Mesendoderm (in vitro differentiated cells): ENCODE results near the gene KNSTRN.

Experiments used
- DNase-seq: peaks from one replicate; pipeline ENCODE4 v3.0.0; 2013
- H2AK5ac ChIP-seq: 2 replicates; pipeline ENCODE4 v1.6.1; 2013; ENCODE audit warnings: low read length, inconsistent platforms
- H2BK120ac ChIP-seq: 2 replicates; pipeline ENCODE4 v1.6.1; 2013; ENCODE audit warnings: low read depth, mild to moderate bottlenecking, low read length, moderate library complexity, mixed read lengths
- H2BK15ac ChIP-seq: replicated peaks from 2 replicates; pipeline ENCODE4 v1.6.1; 2013; ENCODE audit warnings: low read depth, mild to moderate bottlenecking, moderate library complexity
- H2BK5ac ChIP-seq: 2 replicates; pipeline ENCODE4 v1.6.1; 2013; ENCODE audit warnings: low read length, inconsistent platforms
- H3K18ac ChIP-seq: 2 replicates; pipeline ENCODE4 v1.6.1; 2013; ENCODE audit warnings: mild to moderate bottlenecking, low read length, mixed read lengths
- H3K23ac ChIP-seq: one replicate; pipeline ENCODE4 v1.6.1; 2013; ENCODE audit warnings: low read length
- H3K27ac ChIP-seq: 2 replicates; pipeline ENCODE4 v1.5.1; 2013; ENCODE audit warnings: low read depth, mild to moderate bottlenecking, inconsistent platforms, low read length, moderate library complexity
- H3K27me3 ChIP-seq: 2 replicates; pipeline ENCODE4 v1.6.1; 2013; ENCODE audit warnings: low read length, control low read depth, mild to moderate bottlenecking, inconsistent platforms; ENCODE audit not compliant: insufficient read depth, poor library complexity
- H3K36me3 ChIP-seq: 2 replicates; pipeline ENCODE4 v1.6.1; 2013; ENCODE audit warnings: low read length, inconsistent platforms; ENCODE audit not compliant: control insufficient read depth, insufficient read depth
- H3K4ac ChIP-seq: one replicate; pipeline ENCODE4 v1.6.1; 2013; ENCODE audit warnings: low read depth, mild to moderate bottlenecking, low read length, moderate library complexity
- H3K4me1 ChIP-seq: 2 replicates; pipeline ENCODE4 v1.6.1; 2013; ENCODE audit warnings: low read depth, low read length, inconsistent platforms; ENCODE audit not compliant: control insufficient read depth
- H3K4me2 ChIP-seq: 2 replicates; pipeline ENCODE4 v1.6.1; 2013; ENCODE audit warnings: low read length
- H3K4me3 ChIP-seq: 2 replicates; pipeline ENCODE4 v1.5.1; 2013; ENCODE audit warnings: mild to moderate bottlenecking, low read length
- H3K56ac ChIP-seq: one replicate; pipeline ENCODE4 v1.6.1; 2013; ENCODE audit warnings: low read length
- H3K79me1 ChIP-seq: 2 replicates; pipeline ENCODE4 v1.6.1; 2013; ENCODE audit warnings: low read length, inconsistent platforms
- H3K79me2 ChIP-seq: 2 replicates; pipeline ENCODE4 v1.6.1; 2013; ENCODE audit warnings: mild to moderate bottlenecking, low read length; ENCODE audit not compliant: control insufficient read depth, insufficient read depth
- H3K9ac ChIP-seq: 2 replicates; pipeline ENCODE4 v1.6.1; 2013; ENCODE audit warnings: low read length, inconsistent platforms
- H4K5ac ChIP-seq: one replicate; pipeline ENCODE4 v1.6.1; 2013; ENCODE audit warnings: low read length
- H4K8ac ChIP-seq: one replicate; pipeline ENCODE4 v1.6.1; 2013; ENCODE audit warnings: low read depth, mild to moderate bottlenecking, control low read depth, low read length, moderate library complexity
- WGBS: extraction: QIAGEN DNeasy Blood & Tissue Kit; methylation state at CpG from one replicate; pipeline ENCODE4 v1.1.7; 2013; ENCODE audit warnings: low lambda C conversion rate, missing lambda C conversion rate; ENCODE audit not compliant: insufficient coverage; ENCODE audit errors: extremely low coverage; 5-methylcytosine and 5-hydroxymethylcytosine counted together

Gene KNSTRN

DNA sequence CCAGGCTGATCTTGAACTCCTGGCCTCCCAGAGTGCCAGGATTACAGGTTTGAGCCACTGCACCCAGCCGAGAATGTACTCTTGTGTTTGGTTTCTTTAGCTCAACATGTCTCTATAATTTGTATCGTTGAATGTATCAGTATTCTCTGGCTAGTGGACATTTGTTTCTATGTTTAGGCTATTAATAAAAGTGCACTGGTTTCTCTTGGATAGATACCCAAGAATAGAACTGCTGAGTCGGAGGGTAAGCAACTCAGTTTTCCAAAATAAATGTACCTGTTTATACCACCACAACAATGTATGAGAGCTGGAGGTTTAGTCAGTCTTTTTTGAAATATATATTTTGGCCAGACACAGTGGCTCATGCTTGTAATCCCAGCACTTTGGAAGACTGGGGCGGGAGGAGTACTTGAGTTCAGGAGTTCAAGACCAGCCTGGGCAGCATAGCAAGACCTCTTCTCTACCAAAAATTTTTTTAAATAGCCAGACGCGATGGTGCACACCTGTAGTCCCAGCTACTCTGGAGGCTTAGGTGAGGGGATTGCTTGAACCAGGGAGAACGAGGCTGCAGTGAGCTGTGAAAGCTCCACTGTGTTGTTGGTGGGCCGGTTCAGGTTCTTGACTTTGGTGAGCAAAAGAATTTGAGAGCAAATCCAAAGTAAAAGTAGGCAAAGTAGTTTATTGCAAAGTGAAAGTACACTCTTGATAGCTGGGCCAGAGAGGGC, 15.3 kb downstream of the KNSTRN start:
- no peak overlapping the region for H3K18ac ChIP-seq
- no peak overlapping the region for H3K4me2 ChIP-seq
- no peaks in the 10 kb centered on the region for H3K79me2 ChIP-seq
- no peak overlapping the region for H2BK15ac ChIP-seq
- WGBS = no CpG with 5 or more reads among the region's 8 CpGs
- peaks cover 6% of the 10 kb centered on the region for H3K36me3 ChIP-seq
- H3K23ac ChIP-seq = no peak overlapping the region
- no peak overlapping the region for H2AK5ac ChIP-seq
- no peak overlapping the region for H4K8ac ChIP-seq
- no peak overlapping the region for H3K4ac ChIP-seq
- H3K9ac ChIP-seq = no peak overlapping the region
- no peak overlapping the region for H3K27ac ChIP-seq
- DNase-seq = no peak
- H3K56ac ChIP-seq = no peak overlapping the region
- H3K79me1 ChIP-seq = no peaks in the 10 kb centered on the region
- H2BK5ac ChIP-seq = no peak overlapping the region
- H4K5ac ChIP-seq = no peak overlapping the region
- no peak overlapping the region for H2BK120ac ChIP-seq
- no peak overlapping the region for H3K4me3 ChIP-seq
- no peaks in the 10 kb centered on the region for H3K4me1 ChIP-seq
- no peaks in the 10 kb centered on the region for H3K27me3 ChIP-seq

DNA sequence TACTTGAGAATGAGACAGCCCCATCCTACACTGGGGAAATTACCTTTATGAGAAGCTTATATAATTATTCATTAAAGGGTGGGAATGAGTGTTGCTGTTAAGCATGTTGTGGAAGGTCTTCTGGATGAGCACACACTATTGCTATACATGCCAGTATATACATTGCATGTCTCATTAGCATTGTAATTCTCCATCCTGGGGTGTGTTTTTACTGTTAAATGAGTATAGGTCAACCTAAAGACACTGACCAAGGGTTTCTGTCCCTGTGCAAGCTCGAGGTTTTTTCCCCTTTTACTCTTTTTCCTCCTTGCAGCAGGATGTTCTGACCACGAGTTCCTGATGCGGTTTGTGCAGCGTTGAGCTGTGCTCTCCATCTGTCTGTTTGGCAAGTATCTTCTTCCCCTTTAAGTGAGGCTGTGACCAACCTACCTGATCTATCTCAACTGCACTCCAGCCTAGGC, 15.9 kb downstream of the KNSTRN start:
- H3K27ac ChIP-seq = no peak overlapping the region
- no CpG with 5 or more reads among the region's 4 CpGs for WGBS
- no peak overlapping the region for H2BK15ac ChIP-seq
- no peaks in the 10 kb centered on the region for H3K79me2 ChIP-seq
- no peak overlapping the region for H2AK5ac ChIP-seq
- H3K23ac ChIP-seq = no peak overlapping the region
- no peak overlapping the region for H3K4me2 ChIP-seq
- H2BK5ac ChIP-seq = no peak overlapping the region
- DNase-seq = no peak
- no peak overlapping the region for H3K56ac ChIP-seq
- peaks cover 4% of the 10 kb centered on the region for H3K36me3 ChIP-seq
- no peak overlapping the region for H2BK120ac ChIP-seq
- H3K18ac ChIP-seq = no peak overlapping the region
- no peaks in the 10 kb centered on the region for H3K4me1 ChIP-seq
- no peak overlapping the region for H3K4me3 ChIP-seq
- H3K9ac ChIP-seq = no peak overlapping the region
- no peak overlapping the region for H4K5ac ChIP-seq
- H3K27me3 ChIP-seq = no peaks in the 10 kb centered on the region
- H3K4ac ChIP-seq = no peak overlapping the region
- no peak overlapping the region for H4K8ac ChIP-seq
- no peaks in the 10 kb centered on the region for H3K79me1 ChIP-seq

DNA sequence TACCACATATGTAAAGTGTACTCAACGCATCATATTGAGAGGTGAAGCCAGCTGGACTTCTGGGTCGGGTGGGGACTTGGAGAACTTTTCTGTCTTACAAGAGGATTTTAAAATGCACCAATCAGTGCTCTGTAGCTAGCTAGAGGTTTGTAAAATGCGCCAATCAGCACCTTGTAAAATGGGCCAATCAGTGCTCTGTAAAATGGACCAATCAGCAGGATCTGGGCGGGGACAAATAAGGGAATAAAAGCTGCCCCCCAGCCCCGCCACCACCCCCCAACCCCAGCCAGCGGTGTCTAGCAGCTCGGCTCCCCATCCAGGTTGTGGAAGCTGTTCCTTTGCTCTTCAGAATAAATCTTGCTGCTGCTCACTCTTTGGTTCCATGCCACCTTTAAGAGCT, 16.8 kb downstream of the KNSTRN start:
- no peak overlapping the region for H3K9ac ChIP-seq
- no peak overlapping the region for H4K5ac ChIP-seq
- H3K18ac ChIP-seq = no peak overlapping the region
- H3K27me3 ChIP-seq = no peaks in the 10 kb centered on the region
- no peak overlapping the region for H3K27ac ChIP-seq
- no peaks in the 10 kb centered on the region for H3K36me3 ChIP-seq
- H3K4me3 ChIP-seq = no peak overlapping the region
- no peaks in the 10 kb centered on the region for H3K79me1 ChIP-seq
- H3K23ac ChIP-seq = no peak overlapping the region
- DNase-seq = no peak
- no peak overlapping the region for H3K56ac ChIP-seq
- H2BK5ac ChIP-seq = no peak overlapping the region
- H2BK15ac ChIP-seq = no peak overlapping the region
- no peaks in the 10 kb centered on the region for H3K79me2 ChIP-seq
- H3K4me2 ChIP-seq = no peak overlapping the region
- H4K8ac ChIP-seq = no peak overlapping the region
- no CpG with 5 or more reads among the region's 7 CpGs for WGBS
- no peak overlapping the region for H2BK120ac ChIP-seq
- no peak overlapping the region for H3K4ac ChIP-seq
- H3K4me1 ChIP-seq = no peaks in the 10 kb centered on the region
- H2AK5ac ChIP-seq = no peak overlapping the region

DNA sequence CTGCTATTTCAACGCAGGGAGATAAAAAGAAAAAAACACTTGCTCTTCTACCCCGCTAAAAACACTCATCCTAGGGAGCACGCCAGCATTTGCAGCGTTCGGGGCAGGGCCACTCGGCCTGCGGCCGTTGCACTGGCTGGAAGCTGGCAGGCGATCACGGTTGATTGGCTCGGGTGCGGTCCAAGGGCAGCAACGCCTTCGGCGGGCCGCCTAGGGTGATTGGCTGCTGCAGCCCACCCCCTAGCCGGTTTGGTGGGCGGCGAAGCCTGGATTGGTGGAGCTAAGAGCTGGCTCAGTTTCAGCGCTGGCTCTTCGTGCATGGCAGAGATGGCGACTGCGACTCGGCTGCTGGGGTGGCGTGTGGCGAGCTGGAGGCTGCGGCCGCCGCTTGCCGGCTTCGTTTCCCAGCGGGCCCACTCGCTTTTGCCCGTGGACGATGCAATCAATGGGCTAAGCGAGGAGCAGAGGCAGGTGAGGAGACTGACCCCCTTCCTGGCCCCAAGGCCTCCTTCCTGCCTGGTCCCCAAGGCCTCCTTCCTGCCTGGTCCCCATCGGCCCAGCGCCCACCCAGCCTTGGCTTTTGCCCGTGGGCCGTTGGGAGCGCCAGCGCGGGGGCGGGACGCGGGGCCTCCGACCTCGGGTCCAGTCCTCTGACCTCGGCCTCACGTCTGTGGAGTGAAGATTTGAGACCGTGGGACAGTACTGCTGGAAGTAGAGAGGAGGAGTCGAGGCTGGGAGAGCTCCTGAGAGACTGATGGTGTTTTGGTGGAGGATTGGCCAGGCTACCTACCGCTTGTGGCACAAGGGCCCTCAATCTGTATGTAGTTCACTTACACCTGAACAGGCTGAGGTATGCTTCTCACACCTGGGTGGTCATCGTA, 23.2 kb downstream of the KNSTRN start, which contains the start of gene IVD:
IVD (plus strand) TSS at position 295 of the 881 bp plus-strand sequence; CDS start at position 328, 33 bp downstream.
- H4K5ac ChIP-seq = no peak within 1 kb of the TSS
- H3K27me3 ChIP-seq = no peaks in the 10 kb centered on the region
- peak within 1 kb of the TSS; percentile 92 for H3K56ac ChIP-seq
- H3K36me3 ChIP-seq = peaks cover 4% of the 10 kb centered on the region
- peak within 1 kb of the TSS; percentile 95 for H3K4me2 ChIP-seq
- no peak within 1 kb of the TSS for H2BK15ac ChIP-seq
- H2BK120ac ChIP-seq = no peak within 1 kb of the TSS
- no peak within 1 kb of the TSS for H3K27ac ChIP-seq
- H2AK5ac ChIP-seq = peak within 1 kb of the TSS; percentile 33
- H3K9ac ChIP-seq = peak within 1 kb of the TSS; percentile 84
- peak within 1 kb of the TSS; percentile 77 for H4K8ac ChIP-seq
- no peaks in the 10 kb centered on the region for H3K4me1 ChIP-seq
- H3K18ac ChIP-seq = no peak within 1 kb of the TSS
- peak within 1 kb of the TSS; percentile 74 for H3K4ac ChIP-seq
- H3K23ac ChIP-seq = no peak within 1 kb of the TSS
- peaks cover 15% of the 10 kb centered on the region for H3K79me1 ChIP-seq
- H3K79me2 ChIP-seq = peaks cover 14% of the 10 kb centered on the region
- H3K4me3 ChIP-seq = peak within 1 kb of the TSS; percentile 63
- DNase-seq = peak; percentile 97
- WGBS = no CpG with 5 or more reads among the region's 54 CpGs
- peak within 1 kb of the TSS; percentile 2 for H2BK5ac ChIP-seq

DNA sequence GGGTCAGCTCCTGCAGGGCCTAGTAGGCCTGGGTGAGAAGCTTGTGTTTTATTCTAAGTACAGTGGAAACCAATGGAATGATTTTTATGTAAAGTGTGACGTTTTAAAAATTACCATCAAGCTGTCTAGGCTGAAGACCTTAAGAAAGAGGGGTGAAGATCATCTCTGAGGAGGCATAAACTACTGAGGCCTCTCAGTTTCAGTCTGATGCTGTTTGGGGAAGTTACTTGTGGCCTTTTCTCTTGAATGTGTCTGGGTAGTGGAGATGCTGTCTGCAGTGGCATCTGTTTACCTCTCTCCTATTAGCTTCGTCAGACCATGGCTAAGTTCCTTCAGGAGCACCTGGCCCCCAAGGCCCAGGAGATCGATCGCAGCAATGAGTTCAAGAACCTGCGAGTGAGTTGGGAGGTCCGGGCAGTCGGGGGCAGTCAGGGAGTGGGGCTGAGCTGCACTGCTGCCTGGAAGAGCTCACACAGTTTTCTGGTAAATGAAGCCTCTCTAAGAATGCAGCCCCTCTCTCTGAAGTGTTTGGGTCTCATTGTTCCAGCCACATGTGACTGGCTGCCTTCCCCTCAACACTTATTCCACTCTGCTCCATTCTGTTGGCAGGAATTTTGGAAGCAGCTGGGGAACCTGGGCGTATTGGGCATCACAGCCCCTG, 24.9 kb downstream of the KNSTRN start:
- no peaks in the 10 kb centered on the region for H3K4me1 ChIP-seq
- H2BK15ac ChIP-seq = no peak overlapping the region
- no peak overlapping the region for H3K18ac ChIP-seq
- no peak overlapping the region for H3K4ac ChIP-seq
- H3K56ac ChIP-seq = peak overlapping the region; percentile 10
- H3K4me2 ChIP-seq = peak overlapping the region; percentile 5
- H3K27ac ChIP-seq = no peak overlapping the region
- peaks cover 14% of the 10 kb centered on the region for H3K79me2 ChIP-seq
- H3K27me3 ChIP-seq = no peaks in the 10 kb centered on the region
- H3K4me3 ChIP-seq = no peak overlapping the region
- peaks cover 14% of the 10 kb centered on the region for H3K36me3 ChIP-seq
- no peak for DNase-seq
- H3K79me1 ChIP-seq = peaks cover 15% of the 10 kb centered on the region
- no peak overlapping the region for H4K5ac ChIP-seq
- H3K23ac ChIP-seq = no peak overlapping the region
- H4K8ac ChIP-seq = no peak overlapping the region
- no CpG with 5 or more reads among the region's 8 CpGs for WGBS
- no peak overlapping the region for H2AK5ac ChIP-seq
- no peak overlapping the region for H2BK120ac ChIP-seq
- H3K9ac ChIP-seq = peak overlapping the region; percentile 2
- H2BK5ac ChIP-seq = no peak overlapping the region
